Measurements from ENCODE around the gene UBE2F.

DNA sequence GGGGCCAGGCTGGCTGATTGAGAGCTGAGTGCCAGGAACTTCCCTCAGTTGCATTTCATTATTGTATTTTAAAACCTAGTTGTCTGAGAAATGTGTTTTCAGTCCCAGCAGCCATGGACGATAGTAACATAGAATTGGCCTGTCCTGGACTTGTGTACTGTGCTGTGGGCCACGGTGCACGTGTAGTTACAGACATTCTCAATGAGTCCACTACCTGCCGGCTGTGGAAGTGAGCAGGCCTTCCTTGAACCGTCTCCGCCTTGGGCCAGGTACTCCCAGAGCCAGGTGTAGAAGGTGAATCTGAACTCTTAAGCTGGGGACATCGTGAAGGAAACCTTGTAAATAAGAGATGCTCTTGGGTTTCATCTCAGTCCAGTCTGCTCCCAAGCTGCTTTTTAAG is 47.0 kb downstream of the UBE2F start:
- TF ChIP-seq, protein P1, sequence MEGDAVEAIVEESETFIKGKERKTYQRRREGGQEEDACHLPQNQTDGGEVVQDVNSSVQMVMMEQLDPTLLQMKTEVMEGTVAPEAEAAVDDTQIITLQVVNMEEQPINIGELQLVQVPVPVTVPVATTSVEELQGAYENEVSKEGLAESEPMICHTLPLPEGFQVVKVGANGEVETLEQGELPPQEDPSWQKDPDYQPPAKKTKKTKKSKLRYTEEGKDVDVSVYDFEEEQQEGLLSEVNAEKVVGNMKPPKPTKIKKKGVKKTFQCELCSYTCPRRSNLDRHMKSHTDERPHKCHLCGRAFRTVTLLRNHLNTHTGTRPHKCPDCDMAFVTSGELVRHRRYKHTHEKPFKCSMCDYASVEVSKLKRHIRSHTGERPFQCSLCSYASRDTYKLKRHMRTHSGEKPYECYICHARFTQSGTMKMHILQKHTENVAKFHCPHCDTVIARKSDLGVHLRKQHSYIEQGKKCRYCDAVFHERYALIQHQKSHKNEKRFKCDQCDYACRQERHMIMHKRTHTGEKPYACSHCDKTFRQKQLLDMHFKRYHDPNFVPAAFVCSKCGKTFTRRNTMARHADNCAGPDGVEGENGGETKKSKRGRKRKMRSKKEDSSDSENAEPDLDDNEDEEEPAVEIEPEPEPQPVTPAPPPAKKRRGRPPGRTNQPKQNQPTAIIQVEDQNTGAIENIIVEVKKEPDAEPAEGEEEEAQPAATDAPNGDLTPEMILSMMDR (conservative IDR thresholded peaks at IDR 0.05; ENCODE audit: low read length): no peak
- TF ChIP-seq EZH2phosphoT487 (IDR thresholded peaks at IDR 0.05; ENCODE audit: borderline replicate concordance, low read depth, low read length): no peak
